Prostate gland (tissue), 2 donors: ENCODE results near the gene VEPH1.

Experiments
- POLR2A ChIP-seq: fragments of 450-650 bp; IDR thresholded peaks from one replicate; pipeline ENCODE4 v1.6.1; 2016; ENCODE audit warnings: antibody characterized with exemption, mild to moderate bottlenecking
- POLR2AphosphoS5 ChIP-seq: sonication (generic); formaldehyde crosslinking; IDR thresholded peaks from one replicate; pipeline ENCODE4 v1.6.1; 2017; ENCODE audit warnings: antibody characterized with exemption
- TF ChIP-seq, protein P1 (sequence below), 4 experiments: fragments of 200-600 bp in 2 of 4; fragments of 450-650 bp in 2 of 4; sonication (generic) in 2 of 4; IDR thresholded peaks; 1 replicate in 3 of 4; 2 replicates in 1 of 4; pipeline ENCODE4 v1.5.1; 2016 to 2019; ENCODE audit warnings: antibody characterized with exemption in 4 of 4, mild to moderate bottlenecking in 2 of 4, moderate library complexity in 2 of 4

GRCh38 chr3:157257101-157257500 lies 246.1 kb downstream of the VEPH1 start:
- no peak for TF ChIP-seq POLR2AphosphoS5
- TF ChIP-seq POLR2A: no peak
- TF ChIP-seq, protein P1, sequence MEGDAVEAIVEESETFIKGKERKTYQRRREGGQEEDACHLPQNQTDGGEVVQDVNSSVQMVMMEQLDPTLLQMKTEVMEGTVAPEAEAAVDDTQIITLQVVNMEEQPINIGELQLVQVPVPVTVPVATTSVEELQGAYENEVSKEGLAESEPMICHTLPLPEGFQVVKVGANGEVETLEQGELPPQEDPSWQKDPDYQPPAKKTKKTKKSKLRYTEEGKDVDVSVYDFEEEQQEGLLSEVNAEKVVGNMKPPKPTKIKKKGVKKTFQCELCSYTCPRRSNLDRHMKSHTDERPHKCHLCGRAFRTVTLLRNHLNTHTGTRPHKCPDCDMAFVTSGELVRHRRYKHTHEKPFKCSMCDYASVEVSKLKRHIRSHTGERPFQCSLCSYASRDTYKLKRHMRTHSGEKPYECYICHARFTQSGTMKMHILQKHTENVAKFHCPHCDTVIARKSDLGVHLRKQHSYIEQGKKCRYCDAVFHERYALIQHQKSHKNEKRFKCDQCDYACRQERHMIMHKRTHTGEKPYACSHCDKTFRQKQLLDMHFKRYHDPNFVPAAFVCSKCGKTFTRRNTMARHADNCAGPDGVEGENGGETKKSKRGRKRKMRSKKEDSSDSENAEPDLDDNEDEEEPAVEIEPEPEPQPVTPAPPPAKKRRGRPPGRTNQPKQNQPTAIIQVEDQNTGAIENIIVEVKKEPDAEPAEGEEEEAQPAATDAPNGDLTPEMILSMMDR (IDR thresholded peaks at IDR 0.05): no peak
